Liver (tissue), 3 donors: Measurements from ENCODE around the gene IFT80.

Experiments
- GABPA ChIP-seq, 2 donors: IDR thresholded peaks in 1 of 2; conservative IDR thresholded peaks in 1 of 2; 2 replicates each; pipeline ENCODE4 v1.6.1; 2016; ENCODE audit warnings: antibody characterized with exemption in 2 of 2, mild to moderate bottlenecking in 1 of 2, moderate library complexity in 1 of 2
- HNF4G ChIP-seq: IDR thresholded peaks from 2 replicates; pipeline ENCODE4 v1.6.1; 2016; ENCODE audit warnings: antibody characterized with exemption
- JUND ChIP-seq, 2 donors: IDR thresholded peaks; 2 replicates each; pipeline ENCODE4 v1.6.1; 2016; ENCODE audit warnings: antibody characterized with exemption in 2 of 2
- RAD21 ChIP-seq, 2 donors: IDR thresholded peaks; 2 replicates each; pipeline ENCODE4 v1.6.1; 2016; ENCODE audit warnings: antibody characterized with exemption in 2 of 2, mild to moderate bottlenecking in 2 of 2
- RXRA ChIP-seq, 2 donors: IDR thresholded peaks; 2 replicates each; pipeline ENCODE4 v1.6.1; 2017 to 2018; ENCODE audit warnings: antibody characterized with exemption in 2 of 2, mild to moderate bottlenecking in 1 of 2
- TAF1 ChIP-seq: conservative IDR thresholded peaks from 2 replicates; pipeline ENCODE4 v1.6.1; 2016; ENCODE audit warnings: antibody characterized with exemption, mild to moderate bottlenecking
- YY1 ChIP-seq: IDR thresholded peaks from 2 replicates; pipeline ENCODE4 v1.6.1; 2016; ENCODE audit warnings: antibody characterized with exemption, mild to moderate bottlenecking
- TF ChIP-seq, protein P1 (sequence below): fragments of 150-350 bp; IDR thresholded peaks from 2 replicates; pipeline ENCODE4 v1.5.1; 2017; ENCODE audit warnings: improper control_type of control experiment, low read depth, low read length; ENCODE audit not compliant: missing input control
- TF ChIP-seq, protein P2 (sequence below): IDR thresholded peaks from 2 replicates; pipeline ENCODE4 v1.6.1; 2016; ENCODE audit warnings: antibody characterized with exemption
- TF ChIP-seq, protein P3 (sequence below): IDR thresholded peaks from 2 replicates; pipeline ENCODE4 v1.6.1; 2016; ENCODE audit warnings: antibody characterized with exemption, mild to moderate bottlenecking
- donor health status: healthy.
- donor health status: healthy.

GRCh38 chr3:160331127-160331937, 67.7 kb downstream of the IFT80 start:
- TF ChIP-seq GABPA (IDR thresholded peaks at IDR 0.05 in 1 of 2, conservative IDR thresholded peaks at IDR 0.05 in 1 of 2) = no peak
- TF ChIP-seq, protein P1, sequence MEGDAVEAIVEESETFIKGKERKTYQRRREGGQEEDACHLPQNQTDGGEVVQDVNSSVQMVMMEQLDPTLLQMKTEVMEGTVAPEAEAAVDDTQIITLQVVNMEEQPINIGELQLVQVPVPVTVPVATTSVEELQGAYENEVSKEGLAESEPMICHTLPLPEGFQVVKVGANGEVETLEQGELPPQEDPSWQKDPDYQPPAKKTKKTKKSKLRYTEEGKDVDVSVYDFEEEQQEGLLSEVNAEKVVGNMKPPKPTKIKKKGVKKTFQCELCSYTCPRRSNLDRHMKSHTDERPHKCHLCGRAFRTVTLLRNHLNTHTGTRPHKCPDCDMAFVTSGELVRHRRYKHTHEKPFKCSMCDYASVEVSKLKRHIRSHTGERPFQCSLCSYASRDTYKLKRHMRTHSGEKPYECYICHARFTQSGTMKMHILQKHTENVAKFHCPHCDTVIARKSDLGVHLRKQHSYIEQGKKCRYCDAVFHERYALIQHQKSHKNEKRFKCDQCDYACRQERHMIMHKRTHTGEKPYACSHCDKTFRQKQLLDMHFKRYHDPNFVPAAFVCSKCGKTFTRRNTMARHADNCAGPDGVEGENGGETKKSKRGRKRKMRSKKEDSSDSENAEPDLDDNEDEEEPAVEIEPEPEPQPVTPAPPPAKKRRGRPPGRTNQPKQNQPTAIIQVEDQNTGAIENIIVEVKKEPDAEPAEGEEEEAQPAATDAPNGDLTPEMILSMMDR = no peak
- TF ChIP-seq HNF4G = no peak
- TF ChIP-seq RAD21 (IDR thresholded peaks at IDR 0.05) = no peak
- TF ChIP-seq, protein P2, sequence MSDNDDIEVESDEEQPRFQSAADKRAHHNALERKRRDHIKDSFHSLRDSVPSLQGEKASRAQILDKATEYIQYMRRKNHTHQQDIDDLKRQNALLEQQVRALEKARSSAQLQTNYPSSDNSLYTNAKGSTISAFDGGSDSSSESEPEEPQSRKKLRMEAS = no peak
- TF ChIP-seq TAF1 = no peak
- TF ChIP-seq, protein P3, sequence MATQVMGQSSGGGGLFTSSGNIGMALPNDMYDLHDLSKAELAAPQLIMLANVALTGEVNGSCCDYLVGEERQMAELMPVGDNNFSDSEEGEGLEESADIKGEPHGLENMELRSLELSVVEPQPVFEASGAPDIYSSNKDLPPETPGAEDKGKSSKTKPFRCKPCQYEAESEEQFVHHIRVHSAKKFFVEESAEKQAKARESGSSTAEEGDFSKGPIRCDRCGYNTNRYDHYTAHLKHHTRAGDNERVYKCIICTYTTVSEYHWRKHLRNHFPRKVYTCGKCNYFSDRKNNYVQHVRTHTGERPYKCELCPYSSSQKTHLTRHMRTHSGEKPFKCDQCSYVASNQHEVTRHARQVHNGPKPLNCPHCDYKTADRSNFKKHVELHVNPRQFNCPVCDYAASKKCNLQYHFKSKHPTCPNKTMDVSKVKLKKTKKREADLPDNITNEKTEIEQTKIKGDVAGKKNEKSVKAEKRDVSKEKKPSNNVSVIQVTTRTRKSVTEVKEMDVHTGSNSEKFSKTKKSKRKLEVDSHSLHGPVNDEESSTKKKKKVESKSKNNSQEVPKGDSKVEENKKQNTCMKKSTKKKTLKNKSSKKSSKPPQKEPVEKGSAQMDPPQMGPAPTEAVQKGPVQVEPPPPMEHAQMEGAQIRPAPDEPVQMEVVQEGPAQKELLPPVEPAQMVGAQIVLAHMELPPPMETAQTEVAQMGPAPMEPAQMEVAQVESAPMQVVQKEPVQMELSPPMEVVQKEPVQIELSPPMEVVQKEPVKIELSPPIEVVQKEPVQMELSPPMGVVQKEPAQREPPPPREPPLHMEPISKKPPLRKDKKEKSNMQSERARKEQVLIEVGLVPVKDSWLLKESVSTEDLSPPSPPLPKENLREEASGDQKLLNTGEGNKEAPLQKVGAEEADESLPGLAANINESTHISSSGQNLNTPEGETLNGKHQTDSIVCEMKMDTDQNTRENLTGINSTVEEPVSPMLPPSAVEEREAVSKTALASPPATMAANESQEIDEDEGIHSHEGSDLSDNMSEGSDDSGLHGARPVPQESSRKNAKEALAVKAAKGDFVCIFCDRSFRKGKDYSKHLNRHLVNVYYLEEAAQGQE = no peak
- TF ChIP-seq JUND (IDR thresholded peaks at IDR 0.05) = no peak
- no peak for TF ChIP-seq YY1
- no peak for TF ChIP-seq RXRA (IDR thresholded peaks at IDR 0.05)
